ENCODE measurements around the gene MYL4.

Gene MYL4

GRCh38 chr17:47273245-47273644 lies 64.1 kb downstream of the MYL4 start:
- no peak for DNase-seq (ENCODE audit: low read depth)

Measured in stromal cell of bone marrow (primary cell).